Gastroesophageal sphincter (tissue), 3 donors: ENCODE measurements around the gene CD82.

ENCODE experiments used
- CTCF ChIP-seq, 4 experiments: fragments of 200-600 bp in 2 of 4; fragments of 450-650 bp in 2 of 4; sonication (generic) in 1 of 4; IDR thresholded peaks; one replicate each; pipeline ENCODE4 v1.5.1; 2017 to 2019; ENCODE audit warnings: antibody characterized with exemption in 4 of 4, mild to moderate bottlenecking in 2 of 4, moderate library complexity in 2 of 4
- POLR2A ChIP-seq, 2 donors: fragments of 450-650 bp; IDR thresholded peaks; one replicate each; pipeline ENCODE4 v1.6.1; 2017; ENCODE audit warnings: antibody characterized with exemption in 2 of 2, mild to moderate bottlenecking in 2 of 2, moderate library complexity in 1 of 2

GRCh38 chr11:44633641-44634040 lies 68.2 kb downstream of the CD82 start:
- TF ChIP-seq CTCF (IDR thresholded peaks at IDR 0.05) (peak in 2 of 4 experiments; percentile 13 to 41), POLR2A (IDR thresholded peaks at IDR 0.05) (no peak)
